IMR-90 (cell line): ENCODE data around the gene KIDINS220.

Experiments used
- BHLHE40 ChIP-seq: fragments of 150-350 bp; IDR thresholded peaks from 2 replicates; pipeline ENCODE4 v1.6.1; 2016; ENCODE audit warnings: mild to moderate bottlenecking, low read depth, low read length
- CEBPB ChIP-seq: IDR thresholded peaks from 2 replicates; pipeline ENCODE4 v1.6.1; 2012; ENCODE audit warnings: low read depth, low read length, improper control_type of control experiment
- CHD1 ChIP-seq: IDR thresholded peaks from 2 replicates; pipeline ENCODE4 v1.6.1; 2012; ENCODE audit warnings: low read depth, low read length, improper control_type of control experiment
- ELK1 ChIP-seq: fragments of 150-350 bp; IDR thresholded peaks from 2 replicates; pipeline ENCODE4 v1.6.1; 2016; ENCODE audit warnings: low read depth, mild to moderate bottlenecking, low read length, moderate library complexity, borderline replicate concordance
- FOS ChIP-seq: fragments of 150-350 bp; IDR thresholded peaks from 2 replicates; pipeline ENCODE4 v1.6.1; 2016; ENCODE audit warnings: low read depth, low read length
- MAFK ChIP-seq: IDR thresholded peaks from 2 replicates; pipeline ENCODE4 v1.6.1; 2012; ENCODE audit warnings: low read depth, low read length, improper control_type of control experiment
- MAZ ChIP-seq: IDR thresholded peaks from 2 replicates; pipeline ENCODE4 v1.6.1; 2012; ENCODE audit warnings: low read depth, mild to moderate bottlenecking, low read length, improper control_type of control experiment, moderate library complexity, borderline replicate concordance
- MXI1 ChIP-seq: IDR thresholded peaks from 2 replicates; pipeline ENCODE4 v1.6.1; 2012; ENCODE audit warnings: low read depth, mild to moderate bottlenecking, low read length, moderate library complexity, borderline replicate concordance
- POLR2A ChIP-seq: IDR thresholded peaks from 2 replicates; pipeline ENCODE4 v1.6.1; 2012; ENCODE audit warnings: mild to moderate bottlenecking, low read depth, low read length
- RAD21 ChIP-seq: IDR thresholded peaks from 2 replicates; pipeline ENCODE4 v1.6.1; 2012; ENCODE audit warnings: low read length, improper control_type of control experiment
- RCOR1 ChIP-seq: IDR thresholded peaks from 2 replicates; pipeline ENCODE4 v1.6.1; 2012; ENCODE audit warnings: mild to moderate bottlenecking, low read length, improper control_type of control experiment; ENCODE audit not compliant: insufficient replicate concordance
- RFX5 ChIP-seq: IDR thresholded peaks from 2 replicates; pipeline ENCODE4 v1.8.0; 2012; ENCODE audit warnings: low read depth, mild to moderate bottlenecking, low read length, moderate library complexity
- TF ChIP-seq, protein P1 (sequence below): conservative IDR thresholded peaks from 2 replicates; pipeline ENCODE4 v1.5.1; 2012; ENCODE audit warnings: mild to moderate bottlenecking, low read depth, low read length, improper control_type of control experiment
- TF ChIP-seq, protein P2 (sequence below): fragments of 150-350 bp; IDR thresholded peaks from 2 replicates; pipeline ENCODE4 v1.6.1; 2017; ENCODE audit warnings: mild to moderate bottlenecking, antibody characterized with exemption, low read length, low read depth

- TF ChIP-seq, protein P1, sequence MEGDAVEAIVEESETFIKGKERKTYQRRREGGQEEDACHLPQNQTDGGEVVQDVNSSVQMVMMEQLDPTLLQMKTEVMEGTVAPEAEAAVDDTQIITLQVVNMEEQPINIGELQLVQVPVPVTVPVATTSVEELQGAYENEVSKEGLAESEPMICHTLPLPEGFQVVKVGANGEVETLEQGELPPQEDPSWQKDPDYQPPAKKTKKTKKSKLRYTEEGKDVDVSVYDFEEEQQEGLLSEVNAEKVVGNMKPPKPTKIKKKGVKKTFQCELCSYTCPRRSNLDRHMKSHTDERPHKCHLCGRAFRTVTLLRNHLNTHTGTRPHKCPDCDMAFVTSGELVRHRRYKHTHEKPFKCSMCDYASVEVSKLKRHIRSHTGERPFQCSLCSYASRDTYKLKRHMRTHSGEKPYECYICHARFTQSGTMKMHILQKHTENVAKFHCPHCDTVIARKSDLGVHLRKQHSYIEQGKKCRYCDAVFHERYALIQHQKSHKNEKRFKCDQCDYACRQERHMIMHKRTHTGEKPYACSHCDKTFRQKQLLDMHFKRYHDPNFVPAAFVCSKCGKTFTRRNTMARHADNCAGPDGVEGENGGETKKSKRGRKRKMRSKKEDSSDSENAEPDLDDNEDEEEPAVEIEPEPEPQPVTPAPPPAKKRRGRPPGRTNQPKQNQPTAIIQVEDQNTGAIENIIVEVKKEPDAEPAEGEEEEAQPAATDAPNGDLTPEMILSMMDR = no peak
- TF ChIP-seq MAFK (no peak), POLR2A (no peak), RAD21 (no peak), MXI1 (no peak), CEBPB (no peak), BHLHE40 (no peak), RFX5 (no peak), ELK1 (no peak), CHD1 (no peak), MAZ (no peak), FOS (no peak), RCOR1 (no peak)
- TF ChIP-seq, protein P2, sequence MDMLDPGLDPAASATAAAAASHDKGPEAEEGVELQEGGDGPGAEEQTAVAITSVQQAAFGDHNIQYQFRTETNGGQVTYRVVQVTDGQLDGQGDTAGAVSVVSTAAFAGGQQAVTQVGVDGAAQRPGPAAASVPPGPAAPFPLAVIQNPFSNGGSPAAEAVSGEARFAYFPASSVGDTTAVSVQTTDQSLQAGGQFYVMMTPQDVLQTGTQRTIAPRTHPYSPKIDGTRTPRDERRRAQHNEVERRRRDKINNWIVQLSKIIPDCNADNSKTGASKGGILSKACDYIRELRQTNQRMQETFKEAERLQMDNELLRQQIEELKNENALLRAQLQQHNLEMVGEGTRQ = no peak
Observed at GRCh38 chr2:8697190-8697589, 140.2 kb downstream of the KIDINS220 start.
